PC-3 (cell line): ENCODE data around the gene GUCY2F. TPM values are rescaled to one million over a fixed set of nuclear protein-coding genes. Genes with fewer than 3 reads are reported as not detected.

Experiments used
- ATAC-seq: fragments of 200-7000 bp; cut with Tn5 transposase; 2 replicates; pipeline ENCODE4 v1.9.1; 2020; ENCODE audit warnings: mild to moderate bottlenecking, moderate library complexity
- BruUV-seq: library from RNA; stranded (reverse); fragments of 400-500 nt; replicated peaks from 2 replicates; lab custom pipeline; 2021; lab: Mats Ljungman, UMichigan
- CTCF ChIA-PET: fragments of 300-600 bp; sonication (Branson Sonifier 250); formaldehyde crosslinking; loops from one replicate; lab custom pipeline; 2022; ENCODE audit warnings: antibody characterized with exemption; lab: Charles Lee
- POLR2A ChIA-PET: fragments of 300-600 bp; sonication (Branson Sonifier 250); formaldehyde crosslinking; loops from one replicate; lab custom pipeline; 2022; ENCODE audit warnings: antibody characterized with exemption; ENCODE audit not compliant: unreplicated experiment; lab: Charles Lee
- DNase-seq: peaks from one replicate; pipeline ENCODE4 v3.0.0-alpha.2; 2015
- H2AFZ ChIP-seq: fragments of 300-600 bp; sonication (generic); 2 replicates; pipeline ENCODE4 v1.6.0; 2016; ENCODE audit warnings: antibody characterized with exemption, low read length
- H3F3A ChIP-seq: fragments of 300-600 bp; sonication (generic); one replicate; pipeline ENCODE4 v1.6.0; 2017; ENCODE audit warnings: antibody characterized with exemption, low read length, control low read depth, mild to moderate bottlenecking; ENCODE audit not compliant: unreplicated experiment
- H3K27ac ChIP-seq: fragments of 300-600 bp; sonication (generic); 2 replicates; pipeline ENCODE4 v1.5.1; 2016; ENCODE audit warnings: mild to moderate bottlenecking, low read length
- H3K27me3 ChIP-seq: fragments of 300-600 bp; sonication (generic); 2 replicates; pipeline ENCODE4 v1.6.1; 2016; ENCODE audit warnings: low read length, mixed read lengths
- H3K36me3 ChIP-seq: fragments of 300-600 bp; sonication (generic); 2 replicates; pipeline ENCODE4 v1.6.1; 2016; ENCODE audit warnings: low read depth, mixed run types, low read length, mixed read lengths
- H3K4me1 ChIP-seq: fragments of 300-600 bp; sonication (generic); 2 replicates; pipeline ENCODE4 v1.5.1; 2016; ENCODE audit warnings: low read length; ENCODE audit not compliant: insufficient read depth
- H3K4me2 ChIP-seq: fragments of 300-600 bp; sonication (generic); 2 replicates; pipeline ENCODE4 v1.6.0; 2016; ENCODE audit warnings: low read length
- H3K4me3 ChIP-seq: fragments of 300-600 bp; sonication (generic); 2 replicates; pipeline ENCODE4 v1.5.1; 2016; ENCODE audit warnings: mild to moderate bottlenecking, low read length, mixed read lengths
- H3K79me2 ChIP-seq: fragments of 300-600 bp; sonication (generic); 2 replicates; pipeline ENCODE4 v1.6.1; 2017; ENCODE audit warnings: low read length, mixed read lengths
- H3K9ac ChIP-seq: fragments of 300-600 bp; sonication (generic); 2 replicates; pipeline ENCODE4 v1.6.0; 2016; ENCODE audit warnings: mild to moderate bottlenecking, low read length
- H3K9me2 ChIP-seq: fragments of 300-600 bp; sonication (generic); replicated peaks from 2 replicates; pipeline ENCODE4 v1.6.1; 2016; ENCODE audit warnings: mixed run types, low read length, mixed read lengths
- H3K9me3 ChIP-seq: fragments of 300-600 bp; sonication (generic); 2 replicates; pipeline ENCODE4 v1.6.1; 2016; ENCODE audit warnings: low read length, mixed read lengths
- H4K20me1 ChIP-seq: fragments of 300-600 bp; sonication (generic); 2 replicates; pipeline ENCODE4 v1.6.1; 2016; ENCODE audit warnings: low read length, mixed read lengths
- CTCF ChIP-seq: fragments of 300-600 bp; sonication (generic); conservative IDR thresholded peaks from 2 replicates; pipeline ENCODE4 v1.5.1; 2017; ENCODE audit warnings: antibody characterized with exemption, low read depth, mild to moderate bottlenecking, low read length
- EZH2 ChIP-seq: fragments of 300-600 bp; sonication (generic); IDR thresholded peaks from one replicate; pipeline ENCODE4 v1.6.1; 2017; ENCODE audit warnings: antibody characterized with exemption, mild to moderate bottlenecking, low read length; ENCODE audit not compliant: unreplicated experiment
- EZH2phosphoT487 ChIP-seq: fragments of 300-600 bp; sonication (generic); IDR thresholded peaks from 2 replicates; pipeline ENCODE4 v1.6.1; 2018; ENCODE audit warnings: mild to moderate bottlenecking, antibody characterized with exemption, low read length, borderline replicate concordance
- intact Hi-C: fragments of 100-400 bp; cut with micrococcal nuclease; formaldehyde crosslinking; loops from 2 replicates; pipeline ENCODE4 v1.9.0; 2023
- total RNA-seq: library from RNA; depleted of rRNA; stranded (reverse); fragments of >200 nt; gene quantifications from 2 replicates; pipeline ENCODE4 v1.2.3, GENCODE V29; 2014

The GUCY2F gene
- total RNA-seq, 1 experiment from 2014 or later, result not detected

DNA sequence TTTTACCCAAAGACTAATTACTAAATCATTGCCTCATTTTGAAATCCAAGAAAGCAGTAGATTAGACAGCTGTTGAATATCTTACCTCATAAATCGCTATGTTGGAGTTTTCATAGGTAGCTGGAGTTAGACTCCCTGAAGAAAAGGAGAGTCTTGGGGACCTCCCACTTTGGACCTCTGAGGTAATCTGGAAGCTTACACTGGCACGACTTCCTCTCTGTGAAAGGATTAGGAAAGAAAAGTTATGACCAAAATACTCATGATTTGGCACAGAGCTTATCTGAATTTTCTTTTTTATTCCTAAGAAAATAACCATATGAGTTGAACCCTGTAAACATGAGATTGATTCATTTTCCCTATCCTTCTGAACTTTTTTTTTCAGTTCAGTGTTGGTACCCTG, 40.6 kb downstream of the GUCY2F start:
- ATAC-seq, result no peak

GRCh38 chrX:109440475-109440874, 41.4 kb downstream of the GUCY2F start:
- DNase-seq (no peak), ATAC-seq (no peak)
- POLR2A ChIA-PET, result no interaction called here
- BruUV-seq, result no TSS peak
- no peaks in the 10 kb centered on the region for H3K27me3 ChIP-seq
- H3K9me2 ChIP-seq, result no peaks in the 10 kb centered on the region
- H3K36me3 ChIP-seq, result no peaks in the 10 kb centered on the region
- intact Hi-C loops, result no loop called here
- no peak overlapping the region for H3K4me3 ChIP-seq
- CTCF ChIA-PET, result no interaction called here
- no peaks in the 10 kb centered on the region for H3K9me3 ChIP-seq
- H4K20me1 ChIP-seq, result no peaks in the 10 kb centered on the region
- H3K4me1 ChIP-seq, result no peaks in the 10 kb centered on the region
- no peak overlapping the region for H3K9ac ChIP-seq
- no peak overlapping the region for H2AFZ ChIP-seq
- H3K4me2 ChIP-seq, result no peak overlapping the region
- TF ChIP-seq EZH2, result no peak
- TF ChIP-seq EZH2phosphoT487, result no peak
- no peak for TF ChIP-seq CTCF
- H3K27ac ChIP-seq, result no peak overlapping the region
- no peaks in the 10 kb centered on the region for H3K79me2 ChIP-seq
- no peaks in the 10 kb centered on the region for H3F3A ChIP-seq

More for the DNA sequence above, 40.6 kb downstream of the GUCY2F start:
- TF ChIP-seq CTCF (no peak), EZH2 (no peak), EZH2phosphoT487 (no peak)
- Histone ChIP-seq H3K9me3 (no peaks in the 10 kb centered on the region), H3K36me3 (no peaks in the 10 kb centered on the region), H3K79me2 (no peaks in the 10 kb centered on the region), H3K27ac (no peak overlapping the region), H4K20me1 (no peaks in the 10 kb centered on the region), H3K4me3 (no peak overlapping the region), H3K27me3 (no peaks in the 10 kb centered on the region), H3K9ac (no peak overlapping the region), H3K4me1 (no peaks in the 10 kb centered on the region), H3K4me2 (no peak overlapping the region), H2AFZ (no peak overlapping the region), H3K9me2 (no peaks in the 10 kb centered on the region), H3F3A (no peaks in the 10 kb centered on the region)
- intact Hi-C loops, result no loop called here
- no TSS peak for BruUV-seq
- CTCF ChIA-PET, result no interaction called here
- no peak for DNase-seq
- POLR2A ChIA-PET, result no interaction called here

DNA sequence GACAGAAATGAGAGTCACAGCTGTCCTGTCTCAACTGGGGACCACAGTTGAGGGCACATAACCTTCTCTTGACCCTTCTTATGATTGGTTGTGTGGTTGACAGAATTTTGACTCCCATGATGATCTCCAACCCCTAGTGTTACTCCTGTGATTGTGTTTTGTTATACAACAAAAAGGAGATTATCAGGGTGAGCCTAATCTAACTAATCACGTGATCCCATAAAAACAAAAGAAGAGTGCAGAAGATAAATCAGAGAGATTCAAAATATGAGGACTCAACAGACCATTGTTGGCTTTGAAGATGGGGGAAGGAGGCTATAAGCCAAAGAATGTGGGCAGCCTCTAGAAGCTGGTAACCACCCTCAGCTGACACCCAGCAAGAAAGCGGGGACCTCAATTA, 72.7 kb downstream of the GUCY2F start:
- H3K9ac ChIP-seq, result no peak overlapping the region
- H3K9me2 ChIP-seq, result no peaks in the 10 kb centered on the region
- BruUV-seq, result no TSS peak
- no peaks in the 10 kb centered on the region for H3K9me3 ChIP-seq
- no peaks in the 10 kb centered on the region for H3K4me1 ChIP-seq
- H3K4me2 ChIP-seq, result no peak overlapping the region
- DNase-seq, result no peak
- no peaks in the 10 kb centered on the region for H4K20me1 ChIP-seq
- CTCF ChIA-PET, result no interaction called here
- no peak overlapping the region for H2AFZ ChIP-seq
- H3F3A ChIP-seq, result no peaks in the 10 kb centered on the region
- POLR2A ChIA-PET, result no interaction called here
- no peaks in the 10 kb centered on the region for H3K36me3 ChIP-seq
- no peak for TF ChIP-seq EZH2
- intact Hi-C loops, result no loop called here
- H3K27me3 ChIP-seq, result no peaks in the 10 kb centered on the region
- no peak overlapping the region for H3K27ac ChIP-seq
- no peak overlapping the region for H3K4me3 ChIP-seq
- ATAC-seq, result no peak
- H3K79me2 ChIP-seq, result no peaks in the 10 kb centered on the region
